C4-2B (cell line): ENCODE measurements around the gene ATP2B2.

Experiments
- H3K27ac ChIP-seq: fragments of 450-650 bp; 2 replicates; pipeline ENCODE4 v1.5.1; 2017
- ZFX ChIP-seq: fragments of 450-650 bp; IDR thresholded peaks from 2 replicates; pipeline ENCODE4 v1.6.1; 2017
- TF ChIP-seq, protein P1 (sequence below): fragments of 450-650 bp; conservative IDR thresholded peaks from 2 replicates; pipeline ENCODE4 v1.5.1; 2017; ENCODE audit warnings: mild to moderate bottlenecking

ATP2B2 gene

DNA sequence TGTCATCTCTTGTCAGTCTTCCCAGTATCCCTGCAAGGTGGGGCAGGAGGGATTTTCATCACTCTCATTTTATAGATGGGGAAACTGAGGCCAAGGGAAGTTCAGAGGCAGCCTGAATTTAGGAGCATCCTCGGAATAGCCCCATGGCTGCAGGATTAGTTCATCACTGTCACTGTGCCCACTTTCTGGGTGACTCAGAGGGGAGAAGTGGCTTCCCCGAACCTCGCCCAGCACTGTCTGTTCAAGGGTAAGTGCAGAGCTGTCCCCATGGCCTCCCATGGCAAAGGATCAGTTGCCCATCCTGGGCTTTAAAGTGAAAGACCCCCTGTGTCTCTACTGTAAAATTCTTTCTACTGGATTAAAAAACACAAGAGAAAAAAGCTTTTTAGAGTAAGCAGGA lies 124.5 kb downstream of the ATP2B2 start:
- no peak overlapping the region for H3K27ac ChIP-seq
- TF ChIP-seq, protein P1, sequence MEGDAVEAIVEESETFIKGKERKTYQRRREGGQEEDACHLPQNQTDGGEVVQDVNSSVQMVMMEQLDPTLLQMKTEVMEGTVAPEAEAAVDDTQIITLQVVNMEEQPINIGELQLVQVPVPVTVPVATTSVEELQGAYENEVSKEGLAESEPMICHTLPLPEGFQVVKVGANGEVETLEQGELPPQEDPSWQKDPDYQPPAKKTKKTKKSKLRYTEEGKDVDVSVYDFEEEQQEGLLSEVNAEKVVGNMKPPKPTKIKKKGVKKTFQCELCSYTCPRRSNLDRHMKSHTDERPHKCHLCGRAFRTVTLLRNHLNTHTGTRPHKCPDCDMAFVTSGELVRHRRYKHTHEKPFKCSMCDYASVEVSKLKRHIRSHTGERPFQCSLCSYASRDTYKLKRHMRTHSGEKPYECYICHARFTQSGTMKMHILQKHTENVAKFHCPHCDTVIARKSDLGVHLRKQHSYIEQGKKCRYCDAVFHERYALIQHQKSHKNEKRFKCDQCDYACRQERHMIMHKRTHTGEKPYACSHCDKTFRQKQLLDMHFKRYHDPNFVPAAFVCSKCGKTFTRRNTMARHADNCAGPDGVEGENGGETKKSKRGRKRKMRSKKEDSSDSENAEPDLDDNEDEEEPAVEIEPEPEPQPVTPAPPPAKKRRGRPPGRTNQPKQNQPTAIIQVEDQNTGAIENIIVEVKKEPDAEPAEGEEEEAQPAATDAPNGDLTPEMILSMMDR = no peak
- no peak for TF ChIP-seq ZFX

DNA sequence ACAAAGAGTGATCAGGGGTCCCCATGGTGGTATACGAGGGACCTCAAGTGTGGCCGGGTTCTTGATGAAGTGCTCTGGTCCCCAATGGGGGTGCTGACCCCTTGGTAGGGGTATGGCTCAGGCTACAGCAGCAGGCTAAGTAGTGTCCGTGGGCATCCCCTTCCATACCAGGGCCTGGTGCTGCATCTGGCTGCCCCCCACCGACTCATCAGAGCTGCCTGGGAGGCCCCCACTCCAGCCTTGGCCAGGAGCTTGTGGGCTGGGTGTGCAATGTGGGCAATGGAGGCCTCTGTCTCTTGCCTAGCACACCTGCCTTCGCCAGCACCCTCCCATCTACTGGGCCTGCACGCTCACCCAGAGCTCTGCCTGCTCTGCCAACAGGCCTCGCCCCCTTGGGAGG lies 125.4 kb downstream of the ATP2B2 start:
- no peak overlapping the region for H3K27ac ChIP-seq
- TF ChIP-seq, protein P1 = no peak
- TF ChIP-seq ZFX = no peak

DNA sequence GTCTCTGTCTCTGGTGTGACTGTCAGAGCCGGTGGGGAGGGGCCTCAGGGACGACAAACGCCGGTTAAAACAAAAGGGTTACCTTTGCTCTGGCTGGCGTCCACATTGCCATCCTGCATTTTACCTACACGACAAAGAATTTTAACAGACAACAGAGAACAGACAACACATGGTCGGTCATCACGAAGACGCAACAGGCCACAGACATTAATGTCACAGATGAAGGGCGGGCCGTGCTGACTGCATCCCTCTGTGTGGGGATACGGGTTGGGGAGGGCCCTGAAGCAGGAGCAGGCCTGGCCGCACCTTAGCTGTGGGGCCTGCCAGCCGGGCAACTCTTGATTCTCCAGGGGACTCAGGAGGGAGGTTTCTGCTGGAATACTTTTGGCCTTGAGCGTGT lies 126.2 kb downstream of the ATP2B2 start:
- H3K27ac ChIP-seq = no peak overlapping the region
- no peak for TF ChIP-seq ZFX
- TF ChIP-seq, protein P1 = no peak

DNA sequence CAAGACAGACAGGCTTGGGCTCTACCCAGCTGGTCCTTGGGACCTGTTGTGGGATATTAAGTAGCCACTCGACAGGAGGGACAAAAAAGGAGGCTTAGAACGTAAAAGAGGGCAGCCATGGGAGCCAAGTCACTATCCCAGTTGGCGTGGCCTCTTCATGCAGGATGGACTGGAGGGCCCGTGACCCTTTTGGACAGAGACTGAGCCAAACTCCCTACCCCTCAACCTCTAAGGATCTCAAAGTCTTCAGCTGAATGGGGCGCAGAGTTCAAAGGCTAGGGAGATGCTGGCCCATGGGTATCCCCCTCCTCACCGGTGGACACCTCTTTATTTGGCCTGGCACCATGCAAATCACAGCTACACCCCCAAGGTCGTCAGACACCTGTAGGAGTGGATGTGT lies 126.6 kb downstream of the ATP2B2 start:
- no peak for TF ChIP-seq ZFX
- TF ChIP-seq, protein P1 = no peak
- H3K27ac ChIP-seq = no peak overlapping the region

DNA sequence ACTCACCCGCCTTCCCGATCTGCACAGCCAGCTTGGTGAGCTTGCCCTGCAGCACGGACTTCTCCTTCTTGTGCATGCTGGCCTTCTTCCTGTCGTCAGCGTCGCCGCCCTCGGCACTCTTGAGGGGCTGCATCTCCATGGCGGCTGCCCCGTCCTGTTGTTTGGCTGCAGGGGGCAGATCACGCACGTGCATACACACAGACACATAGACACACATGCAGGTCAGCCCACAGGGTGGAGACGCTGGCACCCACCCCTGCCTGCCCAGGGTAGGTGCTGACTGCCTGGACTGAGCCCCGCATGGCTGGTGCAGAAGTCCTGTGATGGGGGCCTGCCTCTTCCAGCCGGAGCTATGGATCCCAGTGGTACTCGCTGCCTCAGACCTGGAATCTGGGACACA lies 127.1 kb downstream of the ATP2B2 start:
- TF ChIP-seq, protein P1 = no peak
- no peak for TF ChIP-seq ZFX
- no peak overlapping the region for H3K27ac ChIP-seq

DNA sequence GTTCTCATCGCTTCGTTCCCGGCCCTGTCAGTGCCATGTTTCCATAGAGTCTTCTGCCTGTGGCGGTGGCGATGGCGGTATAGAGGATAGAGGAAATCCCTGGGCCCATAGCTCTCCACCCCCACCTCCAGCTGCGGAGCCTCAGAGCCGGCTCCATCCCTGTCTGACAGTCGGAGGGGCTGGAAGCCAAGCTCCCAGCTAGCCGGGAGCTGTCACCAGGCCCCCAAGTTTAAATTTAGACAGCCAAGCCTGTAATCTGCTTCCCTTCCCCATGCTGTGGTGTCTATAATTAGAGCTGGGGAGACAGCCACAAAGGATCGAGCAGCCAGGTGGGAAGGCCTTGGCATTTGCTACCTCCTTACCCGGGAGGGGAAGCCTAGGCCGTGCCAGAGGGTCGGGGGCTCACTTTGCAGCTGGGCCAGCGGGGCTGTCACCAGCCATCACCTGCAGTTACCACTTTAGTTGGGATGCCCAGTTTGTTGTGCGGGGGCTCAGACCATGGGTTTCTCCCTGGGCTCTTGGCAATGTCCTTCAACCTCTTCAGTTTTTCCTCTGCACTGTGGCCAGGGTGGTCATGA lies 128.1 kb downstream of the ATP2B2 start:
- no peak overlapping the region for H3K27ac ChIP-seq
- TF ChIP-seq, protein P1 = no peak
- no peak for TF ChIP-seq ZFX

DNA sequence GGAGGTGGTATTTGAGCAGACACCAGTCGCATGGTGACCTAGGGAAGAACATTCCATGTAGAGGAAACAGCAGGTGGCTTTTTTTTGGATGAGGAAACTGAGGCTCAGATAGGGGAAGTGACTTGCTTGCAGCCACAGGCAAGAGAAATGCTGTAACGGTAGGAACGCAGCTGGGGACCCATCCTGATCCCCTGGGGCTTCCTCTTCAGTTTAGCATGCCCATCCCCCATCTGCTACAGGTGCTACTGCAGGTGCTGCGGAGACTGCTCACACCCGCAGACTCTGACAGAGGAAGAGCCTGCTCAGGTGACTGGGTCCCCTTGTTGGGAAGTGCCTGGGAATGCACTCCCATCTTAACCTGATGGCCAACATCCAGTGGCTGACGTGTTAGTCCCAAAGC lies 129.0 kb downstream of the ATP2B2 start:
- no peak overlapping the region for H3K27ac ChIP-seq
- TF ChIP-seq, protein P1 = no peak
- no peak for TF ChIP-seq ZFX
